Measurements from ENCODE around the gene RAB3B. TPM values are rescaled to one million over a fixed set of nuclear protein-coding genes. Genes with fewer than 3 reads are reported as not detected.
A peak's percentile ranks its signal among the peaks of the same experiment; 100 is the strongest.

RAB3B gene
- total RNA-seq, 1 donor from 2014 or later: 20.4 TPM

- Mint-ChIP-seq H3K27ac (no peak overlapping the region), H3K9me3 (no peaks in the 10 kb centered on the region), H3K27me3 (ENCODE audit: insufficient read depth, low read depth) (peaks cover 14% of the 10 kb centered on the region), H3K4me1 (peaks cover 19% of the 10 kb centered on the region), H3K4me3 (no peak overlapping the region), H3K36me3 (no peaks in the 10 kb centered on the region)
- Histone ChIP-seq H3K9ac (no peak overlapping the region), H3K4me1 (peaks cover 17% of the 10 kb centered on the region), H3K4me2 (no peak overlapping the region), H3K9me3 (ENCODE audit: low read depth) (no peaks in the 10 kb centered on the region), H2AFZ (replicated peaks) (no peak overlapping the region), H3K79me2 (ENCODE audit: low read depth) (no peaks in the 10 kb centered on the region), H4K20me1 (ENCODE audit: low read depth) (no peaks in the 10 kb centered on the region), H3K4me3 (no peak overlapping the region), H3K27ac (no peak overlapping the region), H3K36me3 (no peaks in the 10 kb centered on the region), H3K27me3 (no peaks in the 10 kb centered on the region), H3F3A (ENCODE audit: low read depth) (peaks cover 26% of the 10 kb centered on the region)
- no peak for TF ChIP-seq EZH2phosphoT487 (IDR thresholded peaks at IDR 0.05)
- no peak for TF ChIP-seq EZH2 (IDR thresholded peaks at IDR 0.05)
- no peak for TF ChIP-seq CTCF (IDR thresholded peaks at IDR 0.05)
- DNase-seq (ENCODE audit: low spot score): no peak
Measured at GRCh38 chr1:52003877-52004276, 13.4 kb upstream of the RAB3B start.

- Histone ChIP-seq H3K4me2 (no peak overlapping the region), H4K20me1 (ENCODE audit: low read depth) (no peaks in the 10 kb centered on the region)
- no peak overlapping the region for H3K27ac Mint-ChIP-seq
Measured at GRCh38 chr1:52002038-52002917, 11.8 kb upstream of the RAB3B start.

GRCh38 chr1:51998701-51999100 lies 8.2 kb upstream of the RAB3B start:
- no peaks in the 10 kb centered on the region for H3K36me3 Mint-ChIP-seq
- no peaks in the 10 kb centered on the region for H3K36me3 ChIP-seq
- no peaks in the 10 kb centered on the region for H4K20me1 ChIP-seq (ENCODE audit: low read depth)
- no peak overlapping the region for H3K9ac ChIP-seq
- H2AFZ ChIP-seq (replicated peaks): no peak overlapping the region
- no peaks in the 10 kb centered on the region for H3K27me3 Mint-ChIP-seq (ENCODE audit: insufficient read depth, low read depth)
- H3K9me3 Mint-ChIP-seq: no peaks in the 10 kb centered on the region
- no peak overlapping the region for H3K4me3 Mint-ChIP-seq
- H3K9me3 ChIP-seq (ENCODE audit: low read depth): no peaks in the 10 kb centered on the region
- no peak overlapping the region for H3K27ac Mint-ChIP-seq
- no peaks in the 10 kb centered on the region for H3F3A ChIP-seq (ENCODE audit: low read depth)
- no peaks in the 10 kb centered on the region for H3K27me3 ChIP-seq
- no peak for DNase-seq (ENCODE audit: low spot score)
- no peaks in the 10 kb centered on the region for H3K79me2 ChIP-seq (ENCODE audit: low read depth)
- H3K27ac ChIP-seq: no peak overlapping the region
- TF ChIP-seq CTCF (IDR thresholded peaks at IDR 0.05): no peak
- no peak for TF ChIP-seq EZH2 (IDR thresholded peaks at IDR 0.05)
- no peak for TF ChIP-seq EZH2phosphoT487 (IDR thresholded peaks at IDR 0.05)
- no peak overlapping the region for H3K4me2 ChIP-seq
- no peak overlapping the region for H3K4me3 ChIP-seq
- peaks cover 4% of the 10 kb centered on the region for H3K4me1 ChIP-seq
- peaks cover 9% of the 10 kb centered on the region for H3K4me1 Mint-ChIP-seq

More at GRCh38 chr1:52002038-52002917, 11.8 kb upstream of the RAB3B start:
- TF ChIP-seq EZH2 (IDR thresholded peaks at IDR 0.05) (no peak), CTCF (IDR thresholded peaks at IDR 0.05) (peak; percentile 94)
- Mint-ChIP-seq H3K36me3 (no peaks in the 10 kb centered on the region), H3K27me3 (ENCODE audit: insufficient read depth, low read depth) (peaks cover 10% of the 10 kb centered on the region), H3K9me3 (no peaks in the 10 kb centered on the region), H3K4me1 (peaks cover 21% of the 10 kb centered on the region), H3K4me3 (no peak overlapping the region)
- H3K9ac ChIP-seq: no peak overlapping the region
- H3K36me3 ChIP-seq: no peaks in the 10 kb centered on the region
- no peaks in the 10 kb centered on the region for H3K9me3 ChIP-seq (ENCODE audit: low read depth)
- no peaks in the 10 kb centered on the region for H3K27me3 ChIP-seq
- peaks cover 14% of the 10 kb centered on the region for H3K4me1 ChIP-seq
- H3F3A ChIP-seq (ENCODE audit: low read depth): peaks cover 15% of the 10 kb centered on the region
- H2AFZ ChIP-seq (replicated peaks): no peak overlapping the region
- peak; percentile 90 for DNase-seq (ENCODE audit: low spot score)
- no peaks in the 10 kb centered on the region for H3K79me2 ChIP-seq (ENCODE audit: low read depth)
- H3K27ac ChIP-seq: no peak overlapping the region
- H3K4me3 ChIP-seq: no peak overlapping the region
